ENCODE results near the gene CLEC4A.
"Not testable (repeated sequence)": the region's sequence is repeated elsewhere in the genome, so short reads cannot be mapped to it uniquely, and the experiment has no call there.

Gene CLEC4A

DNA sequence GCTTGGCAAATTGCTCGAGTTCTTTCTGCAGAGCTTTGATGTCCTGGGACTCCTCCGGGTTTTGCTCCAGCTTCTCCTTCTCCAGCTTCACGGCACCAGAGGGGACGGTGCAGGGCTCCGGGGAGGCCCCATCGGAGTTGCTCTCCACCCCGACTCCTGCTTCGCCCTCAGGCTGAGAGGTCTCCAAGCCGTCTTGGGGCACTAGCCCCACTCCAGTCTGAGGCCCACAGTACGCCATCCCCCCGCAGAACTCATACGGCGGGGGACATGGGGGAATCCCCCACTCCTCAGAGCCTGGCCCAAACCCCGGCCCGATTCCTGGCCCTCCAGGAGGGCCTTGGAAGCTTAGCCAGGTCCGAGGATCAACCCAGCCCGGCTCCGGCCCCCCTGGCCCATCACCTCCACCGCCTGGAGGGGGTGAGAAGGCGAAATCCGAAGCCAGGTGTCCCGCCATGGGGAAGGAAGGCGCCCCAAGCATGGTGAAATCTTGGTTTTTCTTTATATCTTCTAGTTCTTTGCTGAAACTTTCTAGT lies 11.0 kb downstream of the CLEC4A start:
- not testable (repeated sequence) for FAIRE-seq

DNA sequence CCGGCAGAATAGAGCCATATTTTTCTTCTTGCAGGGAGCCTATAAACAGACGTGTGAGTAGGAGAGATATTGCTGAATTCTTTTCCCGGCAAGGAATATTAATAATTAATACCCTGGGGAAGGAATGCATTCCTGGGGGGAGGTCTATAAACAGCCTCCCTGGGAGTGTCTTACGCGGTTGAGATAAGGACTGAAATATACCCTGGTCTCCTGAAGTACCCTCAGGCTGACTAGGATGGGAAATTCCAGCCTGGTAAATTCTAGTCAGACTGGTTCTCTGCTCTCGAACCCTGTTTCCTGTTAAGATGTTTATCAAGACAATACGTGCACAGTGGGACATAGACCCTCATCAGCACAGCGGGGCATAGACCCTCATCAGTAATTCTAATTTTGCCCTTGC lies 18.2 kb downstream of the CLEC4A start:
- FAIRE-seq: not testable (repeated sequence)

DNA sequence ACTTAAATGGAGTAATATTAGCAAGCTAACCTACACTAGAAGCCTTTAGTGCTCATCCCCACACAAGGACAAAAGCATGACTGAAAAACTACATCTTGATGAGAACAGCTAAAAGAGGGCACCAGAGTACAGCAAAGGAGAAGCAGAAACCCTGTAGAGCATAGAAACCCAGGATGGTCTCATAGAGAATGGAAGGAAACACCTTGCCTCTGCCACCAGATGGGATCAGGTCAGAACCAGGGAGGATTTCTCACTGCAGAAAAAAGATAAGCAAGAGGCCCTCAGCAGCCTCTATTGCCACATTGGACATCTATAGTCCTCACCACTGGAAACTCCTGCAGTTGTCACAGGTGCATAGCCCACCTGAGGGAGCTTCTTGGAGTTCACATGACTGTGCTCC lies 19.8 kb downstream of the CLEC4A start:
- FAIRE-seq: no peak

DNA sequence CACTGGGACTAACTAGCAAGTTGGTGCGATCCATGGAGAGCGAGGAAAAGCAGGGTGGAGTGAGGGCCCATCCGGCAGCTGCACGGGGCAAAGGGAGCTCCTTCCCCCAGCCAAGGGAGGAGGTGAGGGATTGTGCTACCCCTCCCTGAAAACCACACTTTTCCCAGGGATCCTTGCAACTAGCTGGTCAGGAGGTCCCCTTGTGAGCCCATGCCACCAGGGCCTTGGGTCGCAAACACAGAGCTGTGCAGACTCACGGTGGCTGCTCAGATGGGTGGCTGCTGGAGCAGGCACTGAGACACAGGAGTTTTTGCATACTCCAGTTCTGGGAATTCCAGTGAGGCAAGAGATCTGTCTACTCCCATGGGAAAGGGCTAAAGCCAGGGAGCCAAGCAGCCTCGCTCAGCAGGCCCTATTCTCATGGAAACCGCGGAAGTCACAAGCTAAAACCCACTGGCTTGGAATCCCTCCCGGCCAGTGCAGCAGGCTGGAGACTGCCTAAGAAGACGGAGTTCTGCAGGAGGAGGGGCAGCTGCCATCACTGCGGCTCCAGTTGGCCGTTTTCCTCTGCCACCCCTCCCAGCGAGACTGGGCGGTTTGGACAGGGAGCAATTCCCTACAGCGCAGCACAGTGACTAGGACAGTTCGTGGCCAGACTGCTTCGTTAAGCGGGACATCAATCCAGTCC lies 22.5 kb downstream of the CLEC4A start:
- no peak for FAIRE-seq

DNA sequence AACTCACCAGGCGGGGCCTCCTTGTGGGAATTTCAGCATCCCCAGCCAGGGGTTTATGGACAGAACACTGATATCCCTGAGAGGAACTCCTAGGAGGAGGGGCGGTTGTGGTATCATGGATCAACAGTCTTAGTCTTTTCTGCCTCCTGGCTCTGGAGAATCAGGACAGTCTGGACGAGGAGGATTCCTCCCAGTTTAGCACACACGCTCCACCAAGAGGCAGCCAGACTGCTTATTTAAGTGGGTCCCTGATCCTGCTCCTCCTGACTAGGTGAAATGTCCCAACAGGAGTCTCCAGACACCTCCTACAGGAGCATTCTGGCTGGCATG lies 23.0 kb downstream of the CLEC4A start:
- FAIRE-seq: no peak

DNA sequence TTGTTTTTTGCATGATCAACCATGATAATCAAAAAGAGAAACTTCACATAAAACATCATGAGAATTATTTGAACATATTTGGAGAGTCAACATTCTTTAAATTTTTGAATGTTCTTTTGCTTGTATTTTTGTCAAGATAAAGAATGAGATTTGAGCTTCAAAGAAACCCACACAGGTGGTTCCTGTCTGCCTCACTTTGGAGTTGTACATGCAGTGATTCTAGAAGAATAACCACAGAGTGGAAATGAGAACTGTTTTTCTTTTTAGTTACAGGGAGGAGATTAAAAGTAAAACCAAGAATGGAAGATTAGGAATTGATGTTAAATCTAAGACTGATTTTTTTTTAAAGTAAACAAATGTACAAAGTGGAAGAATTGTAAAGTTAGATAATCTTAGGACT lies 31.1 kb downstream of the CLEC4A start:
- FAIRE-seq: no peak

DNA sequence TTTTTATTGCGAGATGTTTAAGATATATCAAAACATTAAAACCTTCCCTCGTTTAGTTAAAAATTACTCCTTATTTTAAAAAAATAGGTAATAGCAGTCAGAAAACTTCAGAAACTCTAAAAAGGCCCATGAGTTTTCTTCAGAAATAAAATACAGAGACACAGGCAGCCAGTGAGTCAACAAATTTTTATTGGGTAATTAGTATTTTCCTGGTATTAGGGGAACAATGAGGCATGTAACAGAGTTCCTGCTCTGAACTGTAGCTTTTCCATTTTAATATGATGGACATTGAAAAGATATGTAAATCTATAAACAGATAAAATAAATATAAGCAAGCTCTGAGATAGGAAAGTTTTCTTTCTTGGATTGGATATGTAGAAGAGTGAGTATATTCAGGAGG lies 33.0 kb downstream of the CLEC4A start:
- FAIRE-seq: no peak

DNA sequence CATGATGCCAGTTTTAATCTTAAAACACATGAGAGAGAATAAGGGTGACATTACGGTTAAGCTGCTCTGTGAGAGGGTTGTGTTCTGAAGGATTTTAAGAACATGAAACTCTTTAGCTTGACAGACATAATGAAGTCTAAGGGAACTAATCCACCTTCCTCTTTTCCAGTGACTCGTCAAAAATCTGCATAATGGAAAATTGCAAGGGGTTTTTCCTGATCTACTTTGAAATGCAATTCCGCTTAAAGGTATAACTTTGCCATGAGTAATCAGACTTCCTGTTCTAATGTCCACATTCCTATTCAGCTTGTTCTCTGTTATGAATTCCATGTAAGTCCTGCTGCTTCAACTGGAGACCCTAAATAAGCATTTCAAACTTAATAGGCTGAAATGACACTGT lies 33.4 kb downstream of the CLEC4A start, which contains the start of gene ZNF705A:
TSS of gene ZNF705A (plus strand) at position 171 of the 400 bp plus-strand sequence. CDS start 15,611 bp downstream, outside the sequence.
- FAIRE-seq: no peak

DNA sequence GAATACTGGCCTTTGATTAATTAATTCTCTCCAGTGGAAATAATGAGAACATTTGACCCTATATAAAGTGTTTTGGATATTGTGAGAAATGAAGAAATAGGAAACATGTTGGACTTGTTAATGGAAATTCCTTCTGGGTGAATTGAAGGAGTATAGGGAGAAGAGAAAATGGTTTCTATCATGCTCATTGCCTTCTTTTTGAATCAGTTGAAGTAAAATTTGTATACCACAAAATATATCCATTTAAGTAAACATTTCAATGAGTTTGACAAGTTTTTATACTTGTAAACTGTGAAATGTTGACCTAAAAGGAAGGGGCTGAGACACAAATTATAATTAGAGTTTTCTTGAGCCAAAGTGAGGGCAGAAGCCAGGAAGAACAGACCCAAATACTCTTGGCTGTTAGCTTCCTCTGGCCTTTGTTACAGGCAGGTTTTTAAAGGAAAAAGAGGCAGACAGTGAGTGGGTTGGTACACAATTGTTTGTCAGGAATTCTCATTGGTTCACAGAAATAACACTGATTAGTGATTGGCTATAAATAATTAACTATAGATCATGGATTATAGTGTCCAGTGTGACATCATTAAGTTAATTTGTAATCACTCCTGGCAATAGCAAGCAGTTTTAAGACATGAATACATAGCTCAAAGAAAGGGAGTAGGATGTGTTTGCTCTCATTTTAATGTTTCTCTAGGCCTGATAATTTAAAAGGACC lies 34.2 kb downstream of the CLEC4A start:
- FAIRE-seq: no peak

DNA sequence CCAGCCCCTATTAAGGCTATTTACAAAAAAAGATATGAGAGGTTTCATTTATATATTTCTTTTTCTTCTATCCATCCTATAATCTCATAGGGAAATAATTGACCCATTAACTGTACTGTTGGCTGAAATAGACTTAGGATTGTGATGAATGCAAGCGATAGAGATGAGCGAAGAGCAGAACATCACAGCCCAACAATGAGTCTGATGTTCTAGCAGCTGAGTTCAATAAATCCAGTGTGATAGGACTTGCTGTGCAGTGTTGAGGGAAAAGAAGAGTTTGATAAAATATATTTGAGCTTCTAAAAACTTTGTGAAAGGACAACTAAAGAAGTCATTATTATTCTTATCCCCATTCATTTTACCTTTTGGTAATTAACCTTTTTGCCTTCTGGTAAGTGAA lies 49.5 kb downstream of the CLEC4A start:
- not testable (repeated sequence) for FAIRE-seq

DNA sequence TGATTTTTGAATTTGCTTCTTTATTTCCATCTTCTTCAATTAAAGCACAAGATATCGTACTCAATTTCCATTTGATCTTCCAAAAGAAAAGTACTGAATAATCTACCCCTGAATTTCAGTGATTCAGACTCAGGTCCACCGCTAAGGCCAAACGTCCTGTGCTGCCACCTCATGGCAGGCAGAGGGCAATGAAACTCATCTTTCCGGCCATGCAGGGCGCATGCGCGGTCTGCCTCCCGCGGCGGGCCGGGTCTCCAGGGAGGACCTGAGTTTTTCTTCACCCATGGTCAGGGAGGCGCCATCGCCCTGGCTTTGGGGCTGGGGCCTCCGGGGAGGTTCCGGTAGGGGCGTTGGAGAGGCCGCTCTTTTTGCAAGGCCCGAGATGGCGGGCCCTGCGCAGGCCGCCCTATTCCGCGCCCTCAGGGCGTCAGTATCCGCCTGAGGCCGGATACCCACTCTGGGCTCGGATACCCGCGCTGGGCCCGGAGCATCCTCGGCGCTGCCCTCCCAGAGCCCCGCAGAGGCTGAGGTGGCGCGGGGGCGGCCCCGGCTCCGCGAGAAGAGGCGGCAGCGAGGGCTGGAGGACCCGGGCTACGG lies 56.7 kb downstream of the CLEC4A start:
- not testable (repeated sequence) for FAIRE-seq

DNA sequence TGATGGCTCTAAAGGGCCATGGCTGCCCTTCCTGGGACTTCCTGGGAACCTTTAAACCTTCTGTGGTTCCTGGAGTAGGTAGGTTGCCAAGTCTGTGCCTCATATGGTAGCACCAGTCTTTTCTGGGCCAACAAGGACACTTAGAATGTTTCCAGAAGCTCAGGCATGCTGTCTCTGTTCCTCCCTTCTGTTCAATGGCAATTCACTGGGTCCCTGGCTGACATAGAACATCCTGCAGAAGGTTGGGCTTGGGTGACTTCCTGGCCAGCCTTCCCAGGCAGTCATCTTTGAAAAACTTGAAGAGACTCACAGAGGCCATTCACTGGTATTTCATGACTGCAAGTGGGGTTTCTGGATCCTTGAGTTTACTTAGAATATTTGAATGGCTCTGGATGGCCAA lies 57.9 kb downstream of the CLEC4A start:
- FAIRE-seq: not testable (repeated sequence)

DNA sequence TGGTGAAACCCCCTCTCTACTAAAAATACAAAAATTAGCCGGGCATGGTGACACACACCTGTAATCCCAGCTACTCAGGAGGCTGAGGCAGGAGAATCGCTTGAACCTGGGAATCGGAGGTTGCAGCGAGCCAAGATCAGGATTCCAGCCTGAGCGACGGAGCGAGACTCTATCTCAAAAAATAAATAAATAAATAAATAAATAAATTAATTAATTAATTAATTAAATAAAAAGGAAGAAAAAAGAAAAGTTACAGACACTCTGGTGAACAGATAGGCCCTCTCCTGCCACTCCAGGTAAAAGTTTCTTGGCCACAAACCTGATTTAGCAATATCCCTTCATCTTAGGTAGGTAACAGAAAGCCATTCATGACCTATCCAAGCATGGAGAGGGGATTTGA lies 59.5 kb downstream of the CLEC4A start:
- FAIRE-seq: not testable (repeated sequence)

DNA sequence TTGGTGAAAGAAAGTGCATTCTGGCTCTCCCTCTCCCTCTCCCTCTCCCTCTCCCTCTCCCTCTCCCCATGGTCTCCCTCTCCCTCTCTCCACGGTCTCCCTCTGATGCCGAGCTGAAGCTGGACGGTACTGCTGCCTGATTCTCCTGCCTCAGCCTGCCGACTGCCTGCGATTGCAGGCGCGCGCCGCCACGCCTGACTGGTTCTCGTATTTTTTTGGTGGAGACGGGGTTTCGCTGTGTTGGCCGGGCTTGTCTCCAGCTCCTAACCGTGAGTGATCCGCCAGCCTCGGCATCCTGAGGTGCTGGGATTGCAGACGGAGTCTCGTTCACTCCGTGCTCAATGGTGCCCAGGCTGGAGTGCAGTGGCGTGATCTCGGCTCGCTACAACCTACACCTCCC lies 59.9 kb downstream of the CLEC4A start:
- FAIRE-seq: not testable (repeated sequence)

DNA sequence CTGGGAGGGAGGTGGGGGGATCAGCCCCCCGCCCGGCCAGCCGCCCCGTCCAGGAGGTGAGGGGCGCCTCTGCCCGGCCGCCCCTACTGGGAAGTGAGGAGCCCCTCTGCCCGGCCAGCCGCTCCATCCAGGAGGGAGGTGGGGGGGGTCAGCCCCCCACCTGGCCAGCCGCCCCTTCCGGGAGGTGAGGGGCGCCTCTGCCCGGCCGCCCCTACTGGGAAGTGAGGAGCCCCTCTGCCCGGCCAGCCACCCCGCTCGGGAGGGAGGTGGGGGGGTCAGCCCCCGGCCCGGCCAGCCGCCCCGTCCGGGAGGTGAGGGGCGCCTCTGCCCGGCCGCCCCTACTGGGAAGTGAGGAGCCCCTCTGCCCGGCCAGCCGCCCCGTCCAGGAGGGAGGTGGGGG lies 60.8 kb downstream of the CLEC4A start:
- not testable (repeated sequence) for FAIRE-seq

DNA sequence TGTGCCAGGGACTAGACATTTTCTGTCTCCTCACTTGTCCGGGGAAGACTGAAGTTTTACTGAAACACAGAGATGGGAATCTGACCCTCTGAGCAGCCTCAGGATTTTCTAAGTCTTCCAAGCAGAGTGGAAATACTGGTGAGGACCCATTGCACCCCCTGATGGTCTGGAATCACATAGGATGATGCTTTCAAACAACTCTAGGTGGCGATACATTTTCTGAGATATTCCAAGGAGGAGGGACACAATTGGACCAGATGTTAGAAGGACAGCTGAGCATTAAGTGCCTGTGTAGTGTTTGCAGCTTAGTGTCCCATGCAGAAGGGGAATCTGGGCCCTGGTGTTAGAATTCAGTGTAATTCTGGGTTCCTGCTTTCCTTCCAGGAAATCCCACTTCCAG lies 64.7 kb downstream of the CLEC4A start:
- not testable (repeated sequence) for FAIRE-seq
